GM12878 (cell line): Measurements from ENCODE around the gene ASCC3.

ENCODE experiments used
- ATF7 ChIP-seq: fragments of 450-650 bp; IDR thresholded peaks from 2 replicates; pipeline ENCODE4 v1.6.1; 2016; ENCODE audit warnings: low read depth, mild to moderate bottlenecking
- GABPA ChIP-seq: IDR thresholded peaks from 2 replicates; pipeline ENCODE4 v1.6.1; 2014; ENCODE audit warnings: antibody characterized with exemption, low read depth, mild to moderate bottlenecking, inconsistent platforms
- NFIC ChIP-seq: IDR thresholded peaks from 2 replicates; pipeline ENCODE4 v1.6.1; 2012; ENCODE audit warnings: low read depth, mild to moderate bottlenecking, inconsistent platforms, low read length, moderate library complexity
- POLR2AphosphoS2 ChIP-seq: IDR thresholded peaks from 2 replicates; pipeline ENCODE4 v1.6.1; 2011; ENCODE audit warnings: low read depth, mild to moderate bottlenecking, low read length, improper control_type of control experiment, moderate library complexity
- POLR2AphosphoS5 ChIP-seq: IDR thresholded peaks from 2 replicates; pipeline ENCODE4 v1.6.1; 2011; ENCODE audit warnings: mild to moderate bottlenecking, low read length, inconsistent platforms
- TF ChIP-seq, protein P1 (sequence below), 3 experiments: IDR thresholded peaks in 2 of 3; conservative IDR thresholded peaks in 1 of 3; 2 replicates each; pipeline ENCODE4 v1.5.1; 2011; ENCODE audit warnings: low read depth in 3 of 3, low read length in 3 of 3, mild to moderate bottlenecking in 3 of 3, control low read depth in 2 of 3, moderate library complexity in 2 of 3, inconsistent platforms in 1 of 3, mixed read lengths in 1 of 3; ENCODE audit not compliant: control insufficient read depth in 2 of 3, insufficient read depth in 1 of 3; ENCODE audit errors: extremely low read depth in 1 of 3
- TF ChIP-seq, protein P2 (sequence below): IDR thresholded peaks from 2 replicates; pipeline ENCODE4 v1.6.1; 2012; ENCODE audit warnings: low read depth, low read length, improper control_type of control experiment
- TF ChIP-seq, protein P3 (sequence below): IDR thresholded peaks from 2 replicates; pipeline ENCODE4 v1.6.1; 2012; ENCODE audit warnings: mild to moderate bottlenecking, low read depth, low read length
- TF ChIP-seq, protein P4 (sequence below): IDR thresholded peaks from 2 replicates; pipeline ENCODE4 v1.6.1; 2012; ENCODE audit warnings: low read depth, low read length, improper control_type of control experiment

GRCh38 chr6:100460650-100461204 lies 420.4 kb downstream of the ASCC3 start:
- TF ChIP-seq POLR2AphosphoS2 (no peak), NFIC (no peak), ATF7 (no peak), GABPA (no peak), POLR2AphosphoS5 (no peak)
- TF ChIP-seq, protein P1, sequence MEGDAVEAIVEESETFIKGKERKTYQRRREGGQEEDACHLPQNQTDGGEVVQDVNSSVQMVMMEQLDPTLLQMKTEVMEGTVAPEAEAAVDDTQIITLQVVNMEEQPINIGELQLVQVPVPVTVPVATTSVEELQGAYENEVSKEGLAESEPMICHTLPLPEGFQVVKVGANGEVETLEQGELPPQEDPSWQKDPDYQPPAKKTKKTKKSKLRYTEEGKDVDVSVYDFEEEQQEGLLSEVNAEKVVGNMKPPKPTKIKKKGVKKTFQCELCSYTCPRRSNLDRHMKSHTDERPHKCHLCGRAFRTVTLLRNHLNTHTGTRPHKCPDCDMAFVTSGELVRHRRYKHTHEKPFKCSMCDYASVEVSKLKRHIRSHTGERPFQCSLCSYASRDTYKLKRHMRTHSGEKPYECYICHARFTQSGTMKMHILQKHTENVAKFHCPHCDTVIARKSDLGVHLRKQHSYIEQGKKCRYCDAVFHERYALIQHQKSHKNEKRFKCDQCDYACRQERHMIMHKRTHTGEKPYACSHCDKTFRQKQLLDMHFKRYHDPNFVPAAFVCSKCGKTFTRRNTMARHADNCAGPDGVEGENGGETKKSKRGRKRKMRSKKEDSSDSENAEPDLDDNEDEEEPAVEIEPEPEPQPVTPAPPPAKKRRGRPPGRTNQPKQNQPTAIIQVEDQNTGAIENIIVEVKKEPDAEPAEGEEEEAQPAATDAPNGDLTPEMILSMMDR (IDR thresholded peaks at IDR 0.05 in 2 of 3, conservative IDR thresholded peaks at IDR 0.05 in 1 of 3; ENCODE audit: control insufficient read depth in 2 of 3, extremely low read depth in 1 of 3, insufficient read depth in 1 of 3, low read depth in 3 of 3, low read length in 3 of 3): peak; percentile 17 to 39 (median 25); a peak in 5 of 6 replicates
- TF ChIP-seq, protein P2, sequence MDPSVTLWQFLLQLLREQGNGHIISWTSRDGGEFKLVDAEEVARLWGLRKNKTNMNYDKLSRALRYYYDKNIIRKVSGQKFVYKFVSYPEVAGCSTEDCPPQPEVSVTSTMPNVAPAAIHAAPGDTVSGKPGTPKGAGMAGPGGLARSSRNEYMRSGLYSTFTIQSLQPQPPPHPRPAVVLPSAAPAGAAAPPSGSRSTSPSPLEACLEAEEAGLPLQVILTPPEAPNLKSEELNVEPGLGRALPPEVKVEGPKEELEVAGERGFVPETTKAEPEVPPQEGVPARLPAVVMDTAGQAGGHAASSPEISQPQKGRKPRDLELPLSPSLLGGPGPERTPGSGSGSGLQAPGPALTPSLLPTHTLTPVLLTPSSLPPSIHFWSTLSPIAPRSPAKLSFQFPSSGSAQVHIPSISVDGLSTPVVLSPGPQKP: no peak
- TF ChIP-seq, protein P3, sequence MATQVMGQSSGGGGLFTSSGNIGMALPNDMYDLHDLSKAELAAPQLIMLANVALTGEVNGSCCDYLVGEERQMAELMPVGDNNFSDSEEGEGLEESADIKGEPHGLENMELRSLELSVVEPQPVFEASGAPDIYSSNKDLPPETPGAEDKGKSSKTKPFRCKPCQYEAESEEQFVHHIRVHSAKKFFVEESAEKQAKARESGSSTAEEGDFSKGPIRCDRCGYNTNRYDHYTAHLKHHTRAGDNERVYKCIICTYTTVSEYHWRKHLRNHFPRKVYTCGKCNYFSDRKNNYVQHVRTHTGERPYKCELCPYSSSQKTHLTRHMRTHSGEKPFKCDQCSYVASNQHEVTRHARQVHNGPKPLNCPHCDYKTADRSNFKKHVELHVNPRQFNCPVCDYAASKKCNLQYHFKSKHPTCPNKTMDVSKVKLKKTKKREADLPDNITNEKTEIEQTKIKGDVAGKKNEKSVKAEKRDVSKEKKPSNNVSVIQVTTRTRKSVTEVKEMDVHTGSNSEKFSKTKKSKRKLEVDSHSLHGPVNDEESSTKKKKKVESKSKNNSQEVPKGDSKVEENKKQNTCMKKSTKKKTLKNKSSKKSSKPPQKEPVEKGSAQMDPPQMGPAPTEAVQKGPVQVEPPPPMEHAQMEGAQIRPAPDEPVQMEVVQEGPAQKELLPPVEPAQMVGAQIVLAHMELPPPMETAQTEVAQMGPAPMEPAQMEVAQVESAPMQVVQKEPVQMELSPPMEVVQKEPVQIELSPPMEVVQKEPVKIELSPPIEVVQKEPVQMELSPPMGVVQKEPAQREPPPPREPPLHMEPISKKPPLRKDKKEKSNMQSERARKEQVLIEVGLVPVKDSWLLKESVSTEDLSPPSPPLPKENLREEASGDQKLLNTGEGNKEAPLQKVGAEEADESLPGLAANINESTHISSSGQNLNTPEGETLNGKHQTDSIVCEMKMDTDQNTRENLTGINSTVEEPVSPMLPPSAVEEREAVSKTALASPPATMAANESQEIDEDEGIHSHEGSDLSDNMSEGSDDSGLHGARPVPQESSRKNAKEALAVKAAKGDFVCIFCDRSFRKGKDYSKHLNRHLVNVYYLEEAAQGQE: no peak
- TF ChIP-seq, protein P4, sequence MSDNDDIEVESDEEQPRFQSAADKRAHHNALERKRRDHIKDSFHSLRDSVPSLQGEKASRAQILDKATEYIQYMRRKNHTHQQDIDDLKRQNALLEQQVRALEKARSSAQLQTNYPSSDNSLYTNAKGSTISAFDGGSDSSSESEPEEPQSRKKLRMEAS: no peak
